GM21381 (cell line): Measurements from ENCODE around the gene NFKBIA.
"Not testable (repeated sequence)": the region's sequence is repeated elsewhere in the genome, so short reads cannot be mapped to it uniquely, and the experiment has no call there.

Source experiments
- ATAC-seq: cut with Tn5 transposase; IDR thresholded peaks from one replicate; pipeline ENCODE4 v1.9.1; 2021; ENCODE audit warnings: mild to moderate bottlenecking, moderate library complexity; ENCODE audit not compliant: unreplicated experiment

Gene NFKBIA, protein sequence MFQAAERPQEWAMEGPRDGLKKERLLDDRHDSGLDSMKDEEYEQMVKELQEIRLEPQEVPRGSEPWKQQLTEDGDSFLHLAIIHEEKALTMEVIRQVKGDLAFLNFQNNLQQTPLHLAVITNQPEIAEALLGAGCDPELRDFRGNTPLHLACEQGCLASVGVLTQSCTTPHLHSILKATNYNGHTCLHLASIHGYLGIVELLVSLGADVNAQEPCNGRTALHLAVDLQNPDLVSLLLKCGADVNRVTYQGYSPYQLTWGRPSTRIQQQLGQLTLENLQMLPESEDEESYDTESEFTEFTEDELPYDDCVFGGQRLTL

DNA sequence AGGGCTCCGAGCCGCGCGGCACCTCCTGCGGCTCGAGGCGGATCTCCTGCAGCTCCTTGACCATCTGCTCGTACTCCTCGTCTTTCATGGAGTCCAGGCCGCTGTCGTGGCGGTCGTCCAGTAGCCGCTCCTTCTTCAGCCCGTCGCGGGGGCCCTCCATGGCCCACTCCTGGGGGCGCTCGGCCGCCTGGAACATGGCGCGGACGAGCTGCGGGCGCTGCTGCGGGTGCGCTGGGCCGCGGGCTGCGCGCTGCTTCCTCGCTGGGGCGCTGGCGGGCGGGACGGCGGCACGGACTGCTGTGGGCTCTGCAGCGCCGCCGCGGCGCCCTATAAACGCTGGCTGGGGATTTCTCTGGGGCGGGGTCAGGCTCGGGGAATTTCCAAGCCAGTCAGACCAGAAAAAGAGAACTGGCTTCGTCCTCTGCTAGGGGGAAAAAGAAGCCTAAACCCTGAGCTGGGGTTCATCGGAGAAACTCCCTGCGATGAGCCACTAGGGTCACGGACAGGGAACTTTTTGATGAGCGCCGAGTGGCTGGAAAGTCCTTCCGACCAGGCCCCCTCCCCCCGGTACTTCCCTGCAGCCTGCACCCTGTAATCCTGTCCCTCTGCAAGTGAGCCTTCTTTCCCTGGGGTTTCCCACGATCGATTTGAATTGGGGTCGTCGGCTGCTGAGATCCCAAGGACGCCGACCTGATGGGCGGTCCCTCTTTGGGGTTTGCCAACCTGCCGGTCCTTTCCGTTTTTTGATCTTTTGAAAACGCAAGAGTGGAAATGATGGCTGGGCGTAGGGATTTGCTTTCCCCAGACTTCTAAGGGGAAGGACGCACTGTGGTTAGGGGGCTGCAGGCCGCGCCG, at the start of gene NFKBIA:
NFKBIA (minus strand) TSS at position 301 of the 855 bp plus-strand sequence; CDS start at position 196, 105 bp downstream.
- ATAC-seq = peak; percentile 55

DNA sequence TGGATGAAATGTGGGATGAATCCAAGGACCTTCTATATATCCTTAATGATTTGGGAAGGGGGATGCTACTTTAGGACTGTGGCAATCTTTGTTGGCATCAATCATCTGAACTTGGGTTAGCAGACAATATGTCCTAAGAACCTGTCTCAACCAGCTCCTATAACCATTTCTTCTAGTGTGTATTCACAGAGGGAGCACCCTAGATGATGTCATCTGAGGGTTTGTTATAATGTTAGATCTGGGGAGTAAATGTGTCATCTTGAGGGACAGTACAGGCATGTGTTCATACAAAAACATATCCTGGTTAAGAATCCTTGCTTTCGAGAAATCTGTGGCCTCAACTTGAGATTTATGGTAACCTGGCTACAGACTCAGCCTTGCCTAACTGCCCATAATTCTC, 41.9 kb upstream of the NFKBIA start:
- ATAC-seq = no peak

DNA sequence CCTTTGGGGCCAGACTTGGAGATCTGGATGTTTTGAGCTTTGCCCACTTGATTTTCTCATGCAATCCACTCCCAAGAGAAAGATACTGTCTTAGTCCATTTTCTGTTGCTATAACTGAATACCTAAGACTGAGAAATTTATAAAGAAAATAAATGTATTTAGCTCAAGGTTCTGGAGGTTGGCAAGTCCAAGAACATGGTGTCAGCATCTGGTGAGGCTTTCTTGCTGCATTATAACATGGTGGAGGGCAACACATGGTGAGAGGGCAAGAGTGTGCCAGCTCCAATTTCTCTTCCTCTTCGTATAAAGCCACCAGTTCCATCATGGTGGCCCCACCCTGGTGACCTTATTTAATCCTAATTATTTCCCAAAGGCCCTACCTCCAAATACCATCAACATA, 39.6 kb upstream of the NFKBIA start:
- ATAC-seq = no peak

DNA sequence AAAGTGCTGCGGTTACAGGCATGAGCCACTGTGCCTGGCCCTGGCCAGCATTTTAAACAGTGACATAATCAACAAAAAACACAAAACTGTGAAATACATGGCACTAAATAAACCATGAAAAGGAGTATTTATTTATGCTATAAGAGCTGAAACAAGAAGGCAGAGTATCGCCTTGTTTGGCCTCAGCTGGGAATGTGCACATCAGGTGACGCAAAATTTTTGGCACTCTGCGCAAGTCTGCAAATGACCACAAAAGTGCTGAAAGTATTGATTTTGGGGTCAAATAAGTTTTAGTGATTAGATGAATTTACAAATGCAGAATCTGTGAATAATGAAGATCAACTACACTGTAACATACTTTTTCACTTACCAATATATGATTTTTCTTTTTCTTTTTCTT, 36.6 kb upstream of the NFKBIA start:
- ATAC-seq = no peak

DNA sequence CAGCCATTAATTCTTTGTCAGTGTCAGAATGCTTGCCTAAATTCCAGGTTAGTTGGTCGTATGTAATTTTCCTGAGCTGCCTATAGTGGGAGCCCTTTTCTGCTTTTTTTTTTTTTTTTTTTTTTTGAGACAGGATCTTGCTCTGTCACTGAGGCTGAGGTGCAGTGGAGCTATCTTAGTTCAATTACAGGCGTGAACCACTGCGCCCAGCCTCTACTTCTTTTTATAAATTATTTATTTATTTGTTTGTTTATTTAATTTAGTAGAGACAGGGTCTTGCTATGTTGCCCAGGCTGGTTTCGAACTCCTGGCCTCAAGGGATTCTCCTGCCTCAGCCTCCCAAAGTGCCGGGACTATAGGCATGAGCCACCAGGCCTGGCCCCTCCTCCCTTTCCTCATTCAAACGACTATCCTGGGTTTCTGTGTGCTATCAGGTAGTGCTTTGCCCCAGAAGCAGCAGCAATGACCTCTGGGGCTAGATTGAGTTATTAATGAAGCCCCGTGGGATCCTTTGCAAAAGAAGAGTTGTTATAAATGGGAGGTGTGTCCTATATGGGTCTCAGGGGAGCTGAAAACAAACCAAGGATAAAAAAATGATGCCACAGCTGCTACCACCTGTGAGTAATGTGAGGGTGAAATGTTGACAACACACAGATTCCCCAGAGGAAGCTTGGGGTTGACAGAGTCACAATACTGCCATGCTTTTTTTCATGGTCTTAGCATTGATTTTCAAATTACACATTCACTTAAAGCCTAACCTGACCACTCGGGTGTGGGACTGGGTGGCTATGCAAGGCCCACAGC, 34.6 kb upstream of the NFKBIA start:
- ATAC-seq = no peak

DNA sequence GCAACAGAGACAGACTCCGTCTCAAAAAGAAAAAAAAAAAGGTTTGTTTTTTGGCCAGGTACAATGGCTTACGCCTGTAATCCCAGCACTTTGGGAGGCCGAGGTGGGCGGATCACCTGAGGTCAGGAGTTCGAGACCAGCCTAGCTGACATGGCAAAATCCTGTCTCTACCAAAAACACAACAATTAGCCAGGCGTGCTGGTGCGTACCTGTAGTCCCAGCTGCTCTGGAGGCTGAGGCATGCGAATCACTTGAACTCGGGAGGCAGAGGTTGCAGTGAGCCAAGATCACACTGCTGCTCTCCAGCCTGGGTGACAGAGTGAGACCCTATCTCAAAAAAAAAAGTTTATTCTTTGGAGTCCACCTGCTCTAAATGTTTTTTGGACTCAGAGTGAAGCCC, 33.9 kb upstream of the NFKBIA start:
- ATAC-seq = not testable (repeated sequence)

DNA sequence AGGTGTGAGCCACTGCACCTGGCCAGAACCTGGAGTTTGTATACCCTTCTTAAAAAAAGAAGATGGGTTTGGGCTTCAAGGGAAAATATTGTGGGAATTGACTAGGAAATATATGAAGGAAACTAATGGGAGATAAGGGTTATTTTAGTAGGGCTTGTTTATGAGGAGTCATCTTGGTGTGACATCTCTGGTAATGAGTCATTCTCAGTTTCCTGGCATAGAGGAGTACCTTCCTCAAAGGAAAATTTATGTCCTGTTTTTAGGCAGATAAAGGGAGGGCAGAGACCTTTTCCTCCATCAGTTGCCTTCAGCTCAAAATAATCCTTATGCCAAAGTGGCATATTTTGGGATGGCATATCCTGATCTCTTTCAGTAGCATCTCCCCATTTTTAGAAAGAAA, 30.6 kb upstream of the NFKBIA start:
- no peak for ATAC-seq

DNA sequence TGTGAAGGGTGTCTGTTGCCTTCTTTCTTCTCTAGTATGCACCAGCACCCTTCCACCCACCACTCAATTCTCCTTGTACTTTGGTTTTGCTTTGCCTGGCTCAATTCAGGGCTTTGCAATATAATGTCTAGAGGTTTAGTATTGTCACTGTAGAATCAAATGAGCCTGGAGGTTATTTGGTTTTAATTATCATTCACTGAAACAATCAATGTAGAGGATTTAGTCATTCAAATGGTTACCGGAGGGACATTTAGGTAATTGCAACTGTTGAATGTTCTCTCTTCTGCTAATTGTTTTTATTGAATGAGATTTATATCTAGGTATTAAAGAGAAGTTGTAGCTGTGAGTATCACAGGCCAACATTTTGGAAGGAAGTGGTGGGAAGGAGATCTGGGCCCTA, 29.3 kb upstream of the NFKBIA start:
- no peak for ATAC-seq

DNA sequence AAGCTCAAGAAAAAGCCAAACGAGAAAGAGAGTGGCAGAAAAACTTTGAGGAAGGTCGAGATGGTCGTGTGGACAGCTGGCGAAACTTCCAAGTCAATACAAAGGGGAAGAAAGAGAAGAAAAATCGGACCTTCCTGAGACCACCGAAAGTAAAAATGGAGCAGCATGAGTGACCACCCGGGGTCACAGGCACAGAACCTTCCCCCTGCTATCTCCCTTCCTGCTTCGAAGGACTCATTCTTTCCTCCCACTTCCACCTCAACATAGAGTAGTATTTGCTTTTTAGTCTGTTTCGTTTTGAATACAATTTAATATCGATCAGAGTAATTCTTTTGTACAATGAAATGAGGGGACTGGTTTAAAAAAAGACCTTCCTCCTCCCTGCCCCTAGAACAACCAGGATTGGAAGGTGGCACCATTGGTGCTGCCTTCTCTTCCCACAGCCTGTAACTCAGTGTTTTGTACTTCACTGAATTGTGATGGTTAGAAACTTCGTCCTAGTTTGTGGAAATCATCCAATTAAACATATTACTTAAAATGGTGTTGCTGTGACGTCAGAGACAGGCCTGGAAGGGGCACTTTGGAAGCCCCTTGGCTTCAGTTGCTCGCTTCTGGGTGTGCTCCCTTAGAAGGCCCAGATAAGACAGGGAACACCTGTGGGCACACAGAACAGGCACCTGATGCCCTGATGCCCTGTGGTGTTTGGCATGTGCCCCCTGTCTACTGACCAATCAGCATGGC, 26.1 kb upstream of the NFKBIA start:
- no peak for ATAC-seq

DNA sequence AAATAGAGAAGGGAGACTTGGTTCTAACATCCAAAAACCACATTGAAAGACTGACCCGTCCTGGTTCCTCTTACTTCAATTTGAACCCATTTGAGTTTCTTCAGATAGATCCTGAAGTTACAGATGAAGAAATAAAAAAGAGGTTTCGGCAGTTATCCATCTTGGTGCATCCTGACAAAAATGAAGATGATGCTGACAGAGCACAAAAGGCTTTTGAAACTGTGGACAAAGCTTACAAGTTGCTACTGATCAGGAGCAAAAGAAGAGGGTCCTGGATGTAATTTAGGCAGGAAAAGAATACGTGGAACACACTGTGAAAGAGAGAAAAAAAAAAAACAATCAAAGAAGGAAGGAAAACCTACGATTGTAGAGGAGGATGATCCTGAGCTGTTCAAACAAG, 25.4 kb upstream of the NFKBIA start:
- ATAC-seq = no peak

DNA sequence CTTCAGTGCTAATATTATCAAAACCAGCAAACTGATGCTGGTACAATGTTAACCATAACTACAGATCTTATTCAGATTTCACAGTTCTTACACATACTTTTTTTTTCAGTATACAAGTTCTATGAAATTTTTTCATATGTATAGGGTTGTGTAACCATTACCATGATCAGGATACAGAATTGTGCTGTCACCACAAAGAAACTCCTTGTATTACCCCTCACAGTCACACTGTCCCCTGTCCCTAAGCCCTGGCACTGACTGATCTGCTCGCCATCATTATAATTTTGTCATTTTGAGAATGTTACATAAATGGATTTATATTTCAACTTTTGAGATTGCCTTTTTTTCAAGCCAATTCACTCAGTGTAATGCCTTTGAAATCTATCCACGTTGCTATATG, 21.3 kb upstream of the NFKBIA start:
- ATAC-seq = no peak

DNA sequence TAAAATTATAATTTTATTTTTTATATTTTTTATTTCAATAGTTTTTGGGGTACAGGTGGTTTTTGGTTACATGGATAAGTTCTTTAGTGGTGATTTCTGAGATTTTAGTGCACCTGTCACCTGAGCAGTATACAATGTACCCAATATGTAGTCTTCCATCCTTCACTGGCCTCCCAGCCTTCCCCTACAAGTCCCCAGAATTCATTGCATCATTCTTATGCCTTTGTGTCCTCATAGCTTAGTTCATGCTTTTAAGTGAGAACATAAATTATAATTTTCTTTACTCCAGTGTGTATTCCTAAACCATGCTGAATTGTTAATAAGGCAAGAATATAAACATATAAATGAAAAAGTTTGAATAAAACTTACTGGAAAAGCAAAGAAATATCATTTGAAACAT, 19.1 kb upstream of the NFKBIA start:
- ATAC-seq = no peak

DNA sequence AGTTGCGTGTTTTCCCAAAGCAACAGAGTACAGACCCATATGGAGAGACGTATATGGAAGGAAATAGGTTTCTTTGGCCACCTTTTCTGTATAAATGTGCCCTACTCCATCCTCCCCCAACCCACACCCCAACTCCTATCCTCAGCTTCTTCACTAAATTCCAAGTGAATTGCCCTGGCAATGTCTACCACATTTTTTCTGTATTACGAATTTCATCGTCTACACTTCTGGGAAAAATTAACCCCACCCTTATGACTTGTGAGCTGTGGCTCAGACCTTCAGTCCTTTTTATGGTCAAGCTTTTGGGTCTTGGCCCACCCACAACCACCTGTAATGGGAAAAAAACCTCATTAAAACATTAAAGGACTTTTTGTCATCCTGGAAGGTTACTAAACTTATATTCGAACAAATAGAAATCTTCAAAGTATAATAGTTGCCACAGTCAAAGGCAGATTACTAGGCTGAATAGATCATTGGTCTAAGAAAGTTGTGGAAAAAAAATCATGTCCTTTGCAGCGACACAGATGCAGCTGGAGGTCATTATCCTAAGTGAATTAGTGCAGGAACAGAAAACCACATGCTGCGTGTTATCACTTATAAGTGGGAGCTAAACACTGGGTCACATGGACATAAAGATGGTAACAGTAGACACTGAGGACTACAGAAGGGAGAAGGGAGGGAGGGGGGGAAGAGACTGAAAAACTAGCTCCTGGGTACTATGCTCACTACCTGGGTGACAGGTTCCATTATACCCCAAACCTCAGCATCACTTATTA, 15.7 kb upstream of the NFKBIA start:
- ATAC-seq = no peak

DNA sequence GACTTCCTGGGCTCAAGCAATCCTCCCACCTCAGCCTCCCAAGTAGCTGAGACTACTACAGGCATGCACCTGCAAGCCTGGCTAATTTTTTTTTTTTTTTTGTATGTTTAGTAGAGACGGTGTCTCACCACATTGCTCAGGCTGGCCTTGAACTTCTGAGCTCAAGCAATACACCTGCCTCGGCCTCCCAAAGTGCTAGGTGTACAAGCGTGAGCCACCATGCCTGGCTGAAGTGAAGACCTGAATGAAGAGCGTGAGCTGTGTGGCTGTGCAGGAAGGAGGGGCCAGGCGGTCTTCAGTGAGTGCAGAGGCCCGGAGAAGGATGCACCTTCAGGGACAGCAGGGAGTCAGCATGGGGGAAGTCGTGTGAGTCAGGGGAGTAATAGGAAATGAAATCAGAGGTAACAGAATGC, 14.9 kb upstream of the NFKBIA start:
- no peak for ATAC-seq

DNA sequence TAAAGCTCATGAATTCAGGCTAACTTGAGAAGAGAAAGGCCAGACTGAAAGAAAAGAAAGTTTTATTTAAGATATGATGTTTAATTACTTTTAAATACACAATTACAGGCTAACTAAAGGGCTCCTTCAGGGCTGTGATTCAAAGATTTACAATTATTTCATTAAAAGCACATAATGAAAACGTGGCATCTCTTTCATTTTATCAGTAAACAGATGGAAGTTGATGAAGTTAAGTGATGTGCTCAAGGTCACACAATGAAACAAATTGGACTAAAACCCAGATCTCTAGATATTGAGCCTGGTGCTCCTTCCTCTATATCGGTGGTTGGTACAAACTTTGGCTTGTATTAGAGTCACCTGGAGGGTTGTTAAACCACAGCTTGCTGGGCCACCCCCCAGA, 13.5 kb upstream of the NFKBIA start:
- ATAC-seq = no peak

DNA sequence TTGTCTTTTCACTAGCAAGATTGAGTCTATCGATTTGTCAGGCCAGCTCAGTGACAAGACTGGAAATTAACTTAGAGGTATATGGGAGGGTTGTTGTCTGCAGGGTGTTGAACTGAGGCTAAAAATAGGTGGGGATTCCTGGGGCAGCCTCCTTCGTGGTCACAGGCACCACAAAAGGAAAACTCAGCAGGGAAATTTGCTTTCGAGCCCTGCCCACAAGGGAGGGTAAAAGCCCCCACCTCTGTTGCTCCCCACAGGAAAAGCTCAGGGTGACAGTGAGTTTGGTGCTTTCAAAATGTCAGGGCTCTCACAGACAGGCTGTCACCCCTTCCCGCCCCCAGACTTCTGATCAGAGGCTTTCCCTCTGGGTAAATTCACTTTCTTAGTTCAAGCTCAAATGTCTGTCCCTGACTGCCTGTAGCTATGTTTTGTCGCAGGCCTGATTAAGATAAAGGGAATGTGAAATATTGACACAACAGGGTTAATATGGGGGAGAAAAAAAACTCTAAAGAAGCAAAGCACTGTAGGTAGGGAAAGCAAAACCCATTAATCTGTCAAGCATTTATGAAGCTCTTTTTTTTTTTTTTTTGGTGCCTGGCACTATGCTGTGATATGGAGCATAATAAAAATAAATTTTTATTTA, 11.7 kb upstream of the NFKBIA start:
- peak; percentile 61 for ATAC-seq

DNA sequence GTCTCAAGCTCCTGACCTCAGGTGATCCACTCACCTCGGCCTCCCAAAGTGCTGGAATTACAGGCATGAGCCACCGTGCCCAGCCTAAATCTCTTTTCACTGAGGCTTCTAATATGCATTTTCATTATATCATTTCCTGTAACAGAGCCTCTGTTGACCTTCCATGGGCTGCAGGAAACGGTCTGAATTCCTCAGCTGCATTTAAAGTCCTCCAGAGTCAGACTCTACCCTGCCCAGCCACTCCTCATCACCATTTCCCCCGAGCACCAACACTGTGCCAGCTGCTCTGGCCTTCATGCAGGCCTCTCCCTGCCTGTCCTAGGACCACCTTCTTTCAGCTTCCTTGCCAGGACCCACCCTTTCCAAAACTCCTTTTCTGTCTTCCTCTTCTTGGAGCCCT, 9.8 kb upstream of the NFKBIA start:
- no peak for ATAC-seq

DNA sequence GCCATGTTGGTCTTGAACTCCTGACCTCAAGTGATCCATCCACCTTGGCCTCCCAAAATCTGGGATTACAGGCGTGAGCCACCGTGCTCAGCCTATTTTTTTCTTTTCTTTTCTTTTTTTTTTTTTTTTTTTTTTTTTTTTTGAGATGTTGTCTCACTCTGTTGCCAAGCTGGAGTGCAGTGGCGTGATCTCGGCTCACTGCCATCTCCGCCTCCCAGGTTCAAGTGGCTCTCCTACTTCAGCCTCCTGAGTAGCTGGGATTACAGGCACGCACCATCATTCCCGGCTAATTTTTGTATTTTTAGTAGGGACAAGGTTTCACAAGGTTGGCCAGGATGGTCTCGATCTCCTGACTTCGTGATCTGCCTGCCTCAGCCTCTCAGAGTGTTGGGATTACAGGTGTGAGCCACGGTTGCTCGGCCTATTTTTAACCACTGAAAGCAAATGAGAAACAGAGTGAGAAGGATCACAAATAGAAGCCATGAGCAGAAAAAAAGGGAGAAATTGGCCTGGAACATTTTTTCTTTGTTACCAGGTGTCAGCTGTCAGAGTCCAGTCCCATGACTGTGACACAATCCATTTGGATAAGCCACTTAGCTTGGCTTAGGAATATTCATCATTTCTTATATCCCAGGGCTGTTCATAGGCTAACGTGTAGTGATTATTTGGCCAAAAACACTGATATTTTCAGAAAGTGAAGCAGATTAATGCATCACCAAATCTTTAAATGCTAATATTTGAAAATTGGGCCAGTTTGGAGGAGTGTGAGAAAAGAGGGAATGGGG, 7.9 kb upstream of the NFKBIA start:
- ATAC-seq = no peak

DNA sequence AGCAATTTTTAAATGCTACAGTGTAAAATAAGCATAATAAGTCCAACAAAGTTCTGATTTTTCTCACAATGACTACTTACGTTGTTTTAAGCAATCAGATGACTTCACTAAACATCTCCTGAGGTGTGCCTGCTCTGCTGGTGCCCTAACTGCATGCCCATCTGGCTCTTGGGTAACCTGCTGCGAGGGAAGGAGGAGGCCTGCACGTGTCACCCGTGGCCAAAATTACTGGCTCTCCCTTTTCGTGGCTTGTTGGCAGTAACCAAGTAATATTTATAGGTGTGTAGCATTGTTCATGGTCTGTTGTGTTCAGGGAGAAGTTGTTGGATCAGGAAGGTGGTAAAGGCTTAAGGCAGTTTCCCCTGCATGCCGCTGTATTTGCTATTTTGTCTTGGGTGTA, 6.3 kb upstream of the NFKBIA start:
- no peak for ATAC-seq
